Stimulated activated CD4-positive, alpha-beta T cell treated with anti-CD3 and anti-CD28 coated beads, Interleukin-2, amount 100 ng/mL, for 48 hours (primary cell): Measurements from ENCODE around the gene ABCC4.

Experiments used
- DNase-seq, 2 donors: peaks; one replicate each; pipeline ENCODE4 v3.0.0-alpha.2; 2020

The ABCC4 gene

GRCh38 chr13:95099541-95099940, 201.7 kb downstream of the ABCC4 start:
- no peak for DNase-seq

DNA sequence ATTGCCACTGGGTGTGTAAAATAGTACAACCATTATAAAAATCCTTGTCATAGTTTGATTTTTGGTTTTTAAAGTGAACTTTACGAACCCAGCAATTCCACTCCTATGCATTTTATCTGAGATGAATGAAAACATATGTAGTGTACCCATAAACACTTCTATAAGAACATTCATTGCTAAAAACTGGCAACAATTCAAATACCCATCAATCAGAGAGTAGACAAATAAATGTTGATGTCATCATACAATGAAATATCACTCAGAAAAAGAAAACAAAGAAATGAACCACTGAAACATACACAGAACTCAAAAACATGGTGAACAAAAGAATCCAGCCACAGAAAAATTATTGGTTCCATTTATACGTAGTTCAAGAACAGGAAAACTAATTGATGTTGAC, 202.3 kb downstream of the ABCC4 start:
- DNase-seq: no peak

DNA sequence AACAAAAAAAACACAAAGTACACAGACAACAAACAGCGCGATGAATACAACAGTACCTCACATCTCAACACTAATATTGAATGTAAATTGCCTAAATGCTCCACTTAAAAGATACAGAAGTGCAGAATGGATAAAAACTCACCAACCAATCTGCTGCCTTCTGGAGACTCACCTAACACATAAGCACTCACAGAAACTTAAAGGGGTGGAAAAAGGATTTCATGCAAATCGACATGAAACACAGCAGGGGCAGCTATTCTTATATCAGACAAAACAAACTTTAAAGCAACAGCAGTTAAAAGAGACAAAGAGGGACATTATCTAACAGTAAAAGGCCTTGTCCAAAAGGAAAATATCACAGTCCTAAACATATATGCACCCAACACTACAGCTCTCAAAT, 209.5 kb downstream of the ABCC4 start:
- no peak for DNase-seq

DNA sequence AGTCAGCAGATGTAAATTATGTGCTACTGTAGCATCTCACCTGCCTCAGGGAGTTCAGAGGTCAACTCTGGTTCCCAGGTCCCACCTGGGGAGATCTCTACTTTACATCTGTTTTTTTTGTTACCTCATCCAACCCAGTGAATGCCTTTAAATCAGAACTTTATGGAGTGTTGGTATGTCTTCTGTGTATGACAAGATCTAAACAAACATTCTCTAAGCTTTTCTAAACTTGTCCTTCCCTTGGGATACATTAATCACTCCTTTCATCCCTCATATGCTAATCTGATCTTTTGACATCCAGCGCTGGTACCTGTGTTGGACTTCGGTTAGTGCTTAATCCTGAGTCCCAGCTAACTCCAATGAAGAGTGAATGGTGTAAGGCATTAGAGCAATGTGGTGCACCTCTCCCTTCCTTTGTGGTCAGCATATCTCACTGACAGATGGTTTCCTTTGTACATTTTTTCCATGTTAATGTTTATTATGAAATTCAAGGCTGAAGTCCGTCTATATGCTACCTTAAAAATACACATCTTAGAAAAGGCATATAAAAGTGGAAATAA, 213.4 kb downstream of the ABCC4 start:
- DNase-seq: no peak

DNA sequence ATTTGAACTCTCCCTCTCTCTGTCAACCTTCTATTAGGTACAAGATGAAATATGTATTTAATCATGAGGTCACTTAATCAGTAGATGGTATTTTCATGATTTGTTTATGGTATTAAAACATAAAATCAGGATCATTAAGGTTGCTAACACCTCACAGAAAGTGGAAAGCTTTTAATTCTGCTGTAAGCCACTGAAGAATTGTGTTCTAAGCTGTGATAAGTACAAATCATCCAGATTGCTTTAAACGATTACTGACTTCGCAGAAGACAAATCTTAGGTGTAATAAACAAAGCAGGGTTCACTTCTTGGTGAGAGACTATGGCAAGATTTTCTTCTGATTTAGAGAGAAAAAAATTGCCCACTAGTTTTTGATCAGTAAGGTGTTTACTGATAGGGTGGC, 214.5 kb downstream of the ABCC4 start:
- DNase-seq: no peak

DNA sequence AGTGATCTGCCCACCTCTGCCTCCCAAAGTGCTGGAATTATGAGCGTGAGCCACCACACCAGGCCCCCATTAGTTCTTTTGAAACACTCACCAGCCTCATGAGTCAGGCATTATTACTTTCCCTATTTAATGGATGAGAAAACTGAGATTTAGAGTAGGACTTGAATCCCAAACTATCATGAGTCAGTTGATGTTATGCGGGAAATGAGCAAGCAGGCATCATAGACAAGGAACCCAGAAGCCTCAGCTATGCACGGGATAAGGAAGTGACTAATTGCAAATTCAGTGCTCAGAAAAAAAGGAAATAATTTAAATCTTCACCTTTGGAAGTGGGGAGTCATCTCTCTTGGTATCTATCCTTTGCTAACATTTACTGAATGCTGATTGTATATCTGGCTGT, 217.5 kb downstream of the ABCC4 start:
- no peak for DNase-seq

DNA sequence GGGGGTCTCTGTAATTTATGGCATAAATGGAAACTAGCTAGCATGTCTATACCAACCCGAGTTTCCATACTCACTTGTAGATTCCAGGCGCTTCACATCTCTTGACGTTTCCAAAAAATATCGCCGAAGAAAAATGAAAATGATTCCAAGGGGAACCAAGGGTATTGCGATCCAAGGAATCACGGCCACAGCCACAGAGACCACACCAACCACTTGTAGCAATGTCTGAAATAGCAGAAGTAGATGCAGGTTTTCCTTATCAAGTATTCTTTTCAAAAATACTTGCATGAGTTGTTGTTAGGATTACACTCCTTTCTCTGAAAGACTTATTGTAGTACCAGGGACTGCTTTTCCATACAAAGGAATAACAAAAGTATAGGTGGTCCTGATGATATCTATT, 218.2 kb downstream of the ABCC4 start:
- no peak for DNase-seq

GRCh38 chr13:95075506-95075905, 225.7 kb downstream of the ABCC4 start:
- no peak for DNase-seq

DNA sequence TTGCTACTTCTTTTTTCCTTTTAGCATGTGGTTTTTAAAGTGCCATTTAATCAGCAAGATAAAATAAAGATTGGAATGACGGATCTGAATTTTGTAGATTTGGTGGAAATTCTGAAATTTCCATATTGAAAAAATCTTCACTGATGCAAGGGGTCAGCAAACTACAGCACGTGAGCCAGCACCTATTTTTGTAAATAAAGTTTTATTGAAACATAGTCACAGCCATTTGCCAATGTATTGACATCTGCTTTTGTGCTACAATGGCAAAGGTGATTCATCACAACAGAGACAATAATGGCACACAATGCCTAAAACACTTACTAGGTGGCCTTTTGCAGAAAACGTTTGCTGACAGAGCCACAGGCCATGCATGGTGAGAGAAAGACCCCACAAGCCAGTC, 226.4 kb downstream of the ABCC4 start:
- no peak for DNase-seq

- DNase-seq: no peak
These were observed 227.4 kb downstream of the ABCC4 start for GRCh38 chr13:95073747-95074311.

GRCh38 chr13:95067303-95067702, 233.9 kb downstream of the ABCC4 start:
- DNase-seq: no peak

GRCh38 chr13:95060014-95060519, 241.2 kb downstream of the ABCC4 start:
- DNase-seq: no peak

DNA sequence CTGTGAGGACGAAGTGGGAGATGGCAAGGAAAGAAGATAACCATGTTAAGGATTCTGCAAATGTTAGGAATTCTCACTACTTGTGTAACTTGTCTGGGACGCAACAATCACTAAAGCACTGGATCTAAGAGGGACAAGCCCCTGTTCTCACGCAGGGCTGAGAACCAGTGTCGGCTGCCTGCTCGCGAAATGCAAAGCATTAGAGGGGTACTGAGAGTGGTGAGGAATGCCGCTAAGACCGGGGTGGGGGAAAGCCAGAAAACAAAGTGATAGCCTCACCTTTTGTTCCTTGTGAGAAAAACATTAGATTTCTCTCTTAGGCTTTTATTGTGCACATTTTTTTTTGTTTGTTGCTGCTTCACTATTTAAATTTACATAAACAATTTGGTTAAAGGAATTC, 241.9 kb downstream of the ABCC4 start:
- DNase-seq: no peak

- no peak for DNase-seq
These were observed 242.6 kb downstream of the ABCC4 start for GRCh38 chr13:95058680-95059079.

DNA sequence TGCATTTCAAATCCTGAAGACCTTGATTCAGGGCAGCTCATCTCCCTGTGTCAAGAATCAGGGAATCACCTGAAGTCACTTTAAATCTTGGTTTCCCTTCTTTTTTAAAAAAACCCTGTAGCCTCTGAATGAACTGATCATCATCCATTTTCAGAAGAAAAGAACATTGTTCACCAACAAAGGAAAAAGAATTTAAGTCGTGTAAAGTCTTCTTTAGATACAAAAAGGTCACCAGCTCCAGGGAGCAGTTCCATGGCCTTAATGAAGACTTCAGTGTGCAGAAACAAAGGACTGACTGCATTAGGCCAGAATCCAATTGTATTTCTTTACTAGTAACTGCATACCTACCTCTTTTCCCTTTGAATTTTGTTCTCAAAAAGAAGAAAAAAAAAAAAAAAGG, 245.0 kb downstream of the ABCC4 start:
- DNase-seq: no peak

DNA sequence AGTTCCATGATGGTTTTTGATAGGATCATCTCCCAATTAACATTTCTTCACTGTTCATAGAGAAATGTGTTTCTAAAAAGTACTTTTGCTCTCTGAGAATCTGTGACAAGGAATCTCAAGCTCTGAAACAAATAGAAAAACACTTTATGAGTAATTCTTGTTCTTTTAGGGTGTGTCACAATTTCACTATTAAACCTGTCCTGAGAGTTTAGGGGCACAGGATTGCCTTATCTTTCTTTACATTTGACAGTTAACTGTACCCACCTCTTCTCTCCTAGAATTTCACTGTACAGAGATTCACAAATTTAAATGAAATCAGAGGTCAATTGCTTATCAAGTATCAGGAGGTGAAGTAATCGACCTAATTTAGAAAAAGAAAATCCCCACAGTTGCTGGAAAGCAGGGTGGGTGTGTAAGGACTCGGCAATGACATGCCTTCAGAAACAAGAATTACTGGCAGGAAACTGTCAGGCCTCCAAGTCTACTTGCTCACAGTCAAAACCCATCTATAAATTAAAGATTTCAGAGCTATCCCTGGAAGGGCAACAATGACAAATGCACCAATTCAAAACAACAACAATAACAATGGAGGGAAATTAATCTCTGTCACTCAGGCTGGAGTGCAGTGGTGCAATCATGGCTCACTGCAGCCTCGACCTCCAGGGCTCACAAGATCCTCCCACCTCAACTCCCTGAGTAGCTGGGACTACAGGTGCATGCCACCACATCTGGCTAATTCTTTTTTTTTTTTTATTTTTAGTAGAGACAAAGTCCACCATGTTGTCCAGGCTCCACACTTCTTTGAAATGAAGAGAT, 250.2 kb downstream of the ABCC4 start:
- DNase-seq: peak in 1 of 2 donors; percentile 5

GRCh38 chr13:95049772-95050171, 251.5 kb downstream of the ABCC4 start:
- DNase-seq: no peak

DNA sequence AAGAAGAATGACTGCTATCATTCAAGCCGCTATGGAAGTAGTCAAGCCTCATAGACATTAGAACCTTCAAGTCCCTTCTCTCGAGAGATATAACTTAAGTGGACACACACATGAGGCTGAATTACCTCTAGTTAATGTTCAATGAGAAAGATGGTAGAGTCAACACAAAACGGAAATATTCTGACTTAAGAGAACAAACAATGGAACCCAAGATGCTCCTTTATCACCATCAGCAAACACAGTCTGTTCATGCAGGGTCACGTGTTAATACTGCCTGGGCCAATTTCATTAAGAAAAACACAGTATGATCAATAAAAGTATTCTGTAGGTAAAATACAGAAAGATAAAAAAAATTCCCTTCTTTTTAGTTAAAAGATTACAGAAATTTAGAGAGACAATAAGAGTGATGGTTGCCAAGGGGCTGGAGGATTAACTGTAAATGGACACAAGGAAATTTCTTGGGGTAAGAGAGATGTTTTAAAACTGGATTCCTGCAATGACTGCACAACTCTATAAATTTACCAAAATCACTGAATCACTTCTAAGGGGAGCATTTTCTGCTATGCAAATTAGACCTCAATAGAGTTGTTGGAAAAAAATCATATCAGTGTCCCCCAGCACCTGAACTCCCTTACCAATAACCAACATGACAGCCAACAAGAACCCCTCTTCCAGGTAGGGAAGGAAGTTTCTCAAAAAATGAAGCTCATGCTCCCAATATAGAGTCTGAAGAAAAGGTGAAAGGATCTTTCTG, 256.6 kb downstream of the ABCC4 start:
- no peak for DNase-seq

DNA sequence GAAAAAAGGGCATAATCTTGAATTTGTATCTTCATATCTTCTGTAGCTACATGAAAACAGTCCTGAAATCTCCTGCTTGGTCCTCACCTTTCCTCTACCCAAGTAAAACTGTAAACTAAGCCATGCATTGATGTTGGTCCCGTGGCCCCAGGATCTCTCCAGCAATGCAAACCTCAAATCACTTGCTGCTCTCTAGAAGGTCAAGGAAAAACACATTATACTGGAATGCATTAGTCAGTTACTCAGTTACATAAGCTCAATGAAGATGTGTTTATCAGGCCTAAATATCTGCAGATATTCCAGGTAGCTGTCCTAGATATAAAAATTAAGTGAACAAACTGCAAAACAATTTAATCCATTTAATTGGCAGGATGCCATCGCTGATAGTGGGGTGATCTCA, 261.8 kb downstream of the ABCC4 start:
- DNase-seq: no peak

DNA sequence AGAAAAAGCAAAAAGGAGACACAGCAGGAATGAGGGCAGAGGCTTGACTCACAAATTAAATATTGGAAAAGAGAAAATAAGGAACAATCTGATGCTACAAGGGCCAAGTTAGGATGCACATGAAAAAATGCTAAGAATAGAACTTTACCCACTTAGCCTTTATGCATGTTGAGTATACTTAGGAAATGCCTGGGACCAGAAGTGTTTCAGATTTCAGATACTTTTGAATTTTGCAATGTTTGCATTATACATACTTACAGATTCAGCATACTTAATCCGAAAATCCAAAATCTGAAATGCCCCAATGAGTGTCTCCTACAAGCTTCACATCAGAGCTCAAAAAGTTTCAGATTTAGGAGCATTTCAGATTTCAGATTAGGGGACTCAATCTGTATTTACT, 262.3 kb downstream of the ABCC4 start:
- DNase-seq: no peak

GRCh38 chr13:95035311-95036109, 265.7 kb downstream of the ABCC4 start:
- no peak for DNase-seq

GRCh38 chr13:95033890-95034289, 267.4 kb downstream of the ABCC4 start:
- no peak for DNase-seq

DNA sequence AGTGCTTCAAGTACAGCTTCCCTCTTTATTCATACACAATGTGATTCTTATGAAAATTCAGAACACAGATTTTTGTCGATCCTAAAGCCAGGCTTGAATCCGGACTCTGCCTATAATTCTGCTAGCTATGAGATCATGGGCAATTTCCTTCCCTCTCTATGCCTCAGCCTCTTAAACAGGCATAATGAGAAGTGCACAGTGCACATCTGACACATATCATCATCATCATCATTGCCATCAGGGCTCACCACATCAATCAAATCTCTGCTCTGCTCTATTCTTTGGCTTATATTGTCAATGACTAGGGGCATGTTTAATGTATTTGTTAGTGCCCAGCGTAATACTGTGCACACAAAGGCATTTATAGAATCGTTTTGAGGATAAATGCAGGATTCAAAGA, 269.1 kb downstream of the ABCC4 start:
- DNase-seq: no peak
